ENCODE results near the gene ADGRV1. TPM values are rescaled to one million over a fixed set of nuclear protein-coding genes. Genes with fewer than 3 reads are reported as not detected.

The ADGRV1 gene
- total RNA-seq, 2 donors from 2014 or later = 1.4 TPM; not detected in 1

DNA sequence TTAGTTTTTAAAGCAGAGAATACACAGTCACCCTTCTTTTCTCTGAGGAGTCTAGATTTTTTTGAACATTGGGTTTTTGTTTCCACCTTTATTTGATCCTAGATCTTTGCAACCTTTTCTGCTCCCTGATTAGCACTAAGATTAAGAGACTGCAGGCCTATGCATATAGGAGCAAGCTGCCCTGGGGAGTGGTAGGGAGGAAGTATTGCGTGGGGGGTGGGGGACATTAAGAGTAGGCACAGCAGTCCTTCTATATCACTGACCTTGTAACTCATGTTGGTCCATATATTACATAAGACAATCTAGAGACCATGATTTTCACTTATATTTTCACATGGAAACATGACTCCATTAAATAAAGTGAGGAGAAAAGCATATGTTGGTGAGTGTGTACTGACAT is 149.1 kb downstream of the ADGRV1 start:
- no peaks in the 10 kb centered on the region for H3K4me1 ChIP-seq (ENCODE audit: control insufficient read depth in 1 of 2, low read depth in 2 of 2)
- H3K4me3 ChIP-seq = no peak overlapping the region
- H3K27ac ChIP-seq = no peak overlapping the region
- DNase-seq (ENCODE audit: low spot score) = no peak
- H3K27me3 ChIP-seq (replicated peaks; ENCODE audit: insufficient read depth) = no peaks in the 10 kb centered on the region
- no peak for TF ChIP-seq CTCF (IDR thresholded peaks at IDR 0.05)
- no peak for ATAC-seq (ENCODE audit: insufficient number of reproducible peaks, low FRiP score, low read depth)
- no peaks in the 10 kb centered on the region for H3K9me3 ChIP-seq
- H3K36me3 ChIP-seq = no peaks in the 10 kb centered on the region

DNA sequence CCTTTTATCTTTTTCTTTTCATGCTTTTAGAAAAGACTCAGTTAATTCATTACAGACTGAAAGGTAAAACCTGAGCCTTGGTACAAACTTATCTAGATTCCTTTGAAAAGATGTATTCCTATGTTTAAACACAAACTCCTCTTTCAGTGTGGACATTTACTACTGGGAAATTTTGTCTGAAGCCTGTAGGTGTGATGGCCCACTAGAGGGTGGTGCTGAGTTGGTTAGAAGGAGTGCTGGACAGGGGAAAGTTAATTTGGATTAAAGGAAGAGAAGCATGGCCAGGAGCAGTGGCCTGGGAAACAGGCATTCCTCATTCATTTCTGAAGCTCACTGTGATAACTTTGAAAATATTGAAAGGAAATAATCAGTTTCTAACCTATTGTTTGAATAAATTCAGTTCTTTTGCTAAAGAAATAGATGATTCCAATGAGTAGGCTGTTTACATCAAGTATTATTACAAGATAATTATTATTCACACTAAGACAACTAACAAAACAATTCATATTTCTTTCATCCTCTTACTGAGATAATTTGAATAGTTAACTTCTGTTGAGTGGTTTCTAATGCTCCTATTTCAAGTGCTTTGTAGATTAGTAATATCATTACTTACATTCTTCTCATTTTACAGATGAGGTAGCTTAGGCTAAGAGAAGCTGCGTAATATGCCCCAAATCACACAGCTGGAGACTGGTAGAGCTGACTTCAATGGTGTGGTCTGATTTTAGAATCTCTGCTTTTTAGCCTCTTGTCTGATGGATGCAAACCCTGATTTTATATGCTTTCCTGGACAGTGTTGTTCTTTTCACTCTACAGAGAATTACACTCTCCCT is 150.9 kb downstream of the ADGRV1 start:
- H3K36me3 ChIP-seq = no peaks in the 10 kb centered on the region
- TF ChIP-seq CTCF (IDR thresholded peaks at IDR 0.05) = peak; percentile 29
- no peaks in the 10 kb centered on the region for H3K4me1 ChIP-seq (ENCODE audit: control insufficient read depth in 1 of 2, low read depth in 2 of 2)
- ATAC-seq (ENCODE audit: insufficient number of reproducible peaks, low FRiP score, low read depth) (no peak), DNase-seq (ENCODE audit: low spot score) (no peak)
- H3K4me3 ChIP-seq = no peak overlapping the region
- H3K9me3 ChIP-seq = no peaks in the 10 kb centered on the region
- H3K27ac ChIP-seq = no peak overlapping the region
- no peaks in the 10 kb centered on the region for H3K27me3 ChIP-seq (replicated peaks; ENCODE audit: insufficient read depth)

GRCh38 chr5:90718387-90718786 is 159.8 kb downstream of the ADGRV1 start:
- Histone ChIP-seq H3K9me3 (no peaks in the 10 kb centered on the region), H3K27me3 (replicated peaks; ENCODE audit: insufficient read depth) (no peaks in the 10 kb centered on the region), H3K4me3 (no peak overlapping the region), H3K36me3 (no peaks in the 10 kb centered on the region), H3K27ac (no peak overlapping the region), H3K4me1 (ENCODE audit: control insufficient read depth in 1 of 2, low read depth in 2 of 2) (no peaks in the 10 kb centered on the region)
- DNase-seq (ENCODE audit: low spot score) (no peak), ATAC-seq (ENCODE audit: insufficient number of reproducible peaks, low FRiP score, low read depth) (no peak)
- TF ChIP-seq CTCF (IDR thresholded peaks at IDR 0.05) = no peak

DNA sequence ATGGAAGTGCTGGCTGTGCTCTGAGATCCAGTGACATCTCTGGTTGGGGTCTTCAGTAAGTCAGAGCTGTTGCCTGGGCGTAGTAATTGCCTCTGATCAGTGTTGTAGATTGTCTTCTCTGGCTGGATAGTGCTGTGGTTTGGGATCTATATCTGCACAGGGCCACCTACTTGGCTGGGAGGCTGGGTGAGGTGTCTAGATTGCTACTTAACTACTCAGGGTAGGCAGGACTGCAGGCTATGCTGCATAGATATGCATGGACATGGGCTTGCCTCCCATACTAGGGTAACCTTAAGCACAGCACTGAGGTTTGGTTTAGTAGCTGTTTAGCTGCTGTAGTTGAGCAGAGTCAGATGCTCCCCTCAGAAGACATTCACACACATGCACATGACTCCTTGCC is 181.0 kb downstream of the ADGRV1 start:
- no peak for TF ChIP-seq CTCF (IDR thresholded peaks at IDR 0.05)
- no peak for ATAC-seq (ENCODE audit: insufficient number of reproducible peaks, low FRiP score, low read depth)
- no peak overlapping the region for H3K27ac ChIP-seq
- H3K36me3 ChIP-seq = no peaks in the 10 kb centered on the region
- H3K4me1 ChIP-seq (ENCODE audit: control insufficient read depth in 1 of 2, low read depth in 2 of 2) = no peaks in the 10 kb centered on the region
- H3K9me3 ChIP-seq = no peaks in the 10 kb centered on the region
- no peaks in the 10 kb centered on the region for H3K27me3 ChIP-seq (replicated peaks; ENCODE audit: insufficient read depth)
- no peak overlapping the region for H3K4me3 ChIP-seq
- no peak for DNase-seq (ENCODE audit: low spot score)

GRCh38 chr5:90740244-90740799 is 181.7 kb downstream of the ADGRV1 start:
- H3K4me1 ChIP-seq (ENCODE audit: control insufficient read depth in 1 of 2, low read depth in 2 of 2) = no peaks in the 10 kb centered on the region
- no peaks in the 10 kb centered on the region for H3K9me3 ChIP-seq
- H3K36me3 ChIP-seq = no peaks in the 10 kb centered on the region
- ATAC-seq (ENCODE audit: insufficient number of reproducible peaks, low FRiP score, low read depth) = no peak
- no peaks in the 10 kb centered on the region for H3K27me3 ChIP-seq (replicated peaks; ENCODE audit: insufficient read depth)
- DNase-seq (ENCODE audit: low spot score) = no peak
- no peak overlapping the region for H3K4me3 ChIP-seq
- no peak overlapping the region for H3K27ac ChIP-seq
- TF ChIP-seq CTCF (IDR thresholded peaks at IDR 0.05) = no peak
